ENCODE measurements around the gene PRM1.

PRM1 gene

DNA sequence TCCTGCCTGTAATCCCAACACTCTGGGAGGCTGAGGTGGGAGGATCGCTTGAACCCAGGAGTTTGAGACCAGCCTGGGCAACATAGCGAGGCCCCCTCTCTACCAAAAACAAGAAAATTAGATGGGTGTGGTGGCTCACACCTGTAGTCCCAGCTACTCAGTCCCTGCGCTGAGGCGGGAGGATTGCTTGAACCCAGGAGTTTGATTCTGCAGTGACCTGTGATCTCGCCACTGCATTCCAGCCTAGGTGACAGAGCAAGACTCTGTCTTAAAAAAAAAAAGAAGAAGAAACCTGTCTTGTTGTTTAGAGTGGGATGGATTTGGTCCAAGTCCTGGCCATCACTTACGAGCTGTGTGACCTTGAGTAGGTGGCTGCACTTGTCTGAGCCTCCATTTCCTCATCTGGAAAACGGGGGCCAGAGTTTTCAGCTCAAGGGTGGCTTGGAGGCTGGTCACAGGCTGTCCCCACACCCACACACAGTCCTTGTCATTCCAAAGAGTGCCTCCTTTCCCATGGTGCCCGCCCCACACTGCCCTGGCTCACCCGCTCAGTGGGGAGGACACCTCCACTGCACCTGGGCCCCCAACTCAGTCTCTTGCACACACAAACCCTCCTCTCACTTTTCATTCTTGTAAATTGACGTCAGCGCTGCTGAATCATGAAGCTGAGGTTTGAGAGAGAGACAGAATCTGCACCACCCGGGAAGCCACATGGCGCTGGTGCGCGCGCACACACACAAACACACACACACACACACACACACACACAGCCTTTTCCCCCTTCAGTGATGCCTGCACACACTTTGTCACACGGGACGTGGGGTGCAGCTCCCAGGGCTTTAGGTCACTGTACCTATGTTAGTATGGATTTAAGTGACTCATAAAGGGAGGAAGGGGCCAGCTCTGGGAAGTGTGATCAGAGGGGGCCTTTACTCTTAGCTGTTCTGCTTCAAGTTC is 29.3 kb downstream of the PRM1 start:
- DNase-seq = no peak

DNA sequence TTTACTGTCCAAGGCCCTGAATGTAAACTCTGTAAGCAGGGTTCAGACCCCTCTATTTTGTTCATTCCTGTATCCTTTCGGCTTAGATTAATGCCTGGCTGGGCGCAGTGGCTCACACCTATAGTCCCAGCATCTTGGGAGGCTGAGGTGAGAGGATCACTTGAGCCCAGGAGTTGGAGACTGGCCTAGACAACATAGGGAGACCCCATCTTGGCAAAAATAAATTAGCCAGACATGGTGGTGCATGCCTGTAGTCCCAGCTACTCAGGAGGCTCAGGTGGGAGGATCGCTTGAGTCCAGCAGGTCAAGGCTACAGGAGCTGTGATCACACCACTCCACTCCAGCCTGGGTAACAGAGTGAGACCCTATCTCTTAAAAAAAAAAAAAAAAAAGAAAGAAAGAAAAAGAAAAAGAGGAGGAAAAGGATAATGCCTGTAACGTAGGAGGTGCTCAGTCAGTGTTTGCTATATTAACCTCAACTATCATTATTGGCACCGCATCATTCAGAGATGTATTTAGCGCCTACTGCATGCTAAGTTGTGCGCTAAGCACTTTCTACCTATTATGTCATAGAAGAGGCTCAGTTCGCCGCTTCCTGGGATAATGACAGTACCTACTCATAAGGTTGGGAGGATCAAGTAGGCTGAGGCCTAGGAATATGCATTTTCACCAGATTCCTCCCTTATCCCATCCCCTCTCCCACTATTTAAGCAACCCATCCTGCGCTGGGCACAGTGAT is 30.2 kb downstream of the PRM1 start:
- DNase-seq = no peak

DNA sequence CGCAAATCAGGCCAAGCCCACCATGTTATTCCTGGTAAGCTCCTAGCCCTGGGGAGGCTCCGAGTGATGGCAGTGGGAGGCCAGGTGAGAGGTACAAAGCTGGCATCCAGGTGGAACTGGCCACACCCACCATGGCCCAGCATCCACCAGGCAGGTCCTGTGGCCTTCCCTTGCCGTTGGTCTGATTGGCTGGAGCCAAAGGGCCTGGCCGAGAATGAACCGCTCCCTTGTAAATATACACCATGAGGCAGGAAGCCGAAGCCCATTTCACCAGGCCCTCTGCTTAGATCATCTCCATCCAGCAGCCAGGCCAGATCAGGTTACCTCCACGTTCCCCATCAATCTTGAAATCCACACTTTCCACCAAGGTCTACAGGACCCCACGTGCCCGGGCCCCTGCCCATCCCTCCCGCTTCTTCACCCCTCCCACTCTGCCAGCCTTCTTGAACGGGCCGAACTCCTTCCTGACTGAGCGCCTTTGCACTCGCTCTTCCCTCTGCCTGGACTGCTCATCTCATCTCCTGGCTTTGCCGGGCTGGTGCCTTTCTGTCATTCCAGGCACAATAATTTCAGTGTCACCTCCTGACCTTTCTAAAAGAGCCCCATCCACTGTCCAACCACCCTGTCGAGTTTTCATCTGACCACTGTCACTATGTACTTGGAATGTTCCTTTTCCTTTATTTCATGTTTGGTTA is 30.9 kb downstream of the PRM1 start:
- DNase-seq = no peak

DNA sequence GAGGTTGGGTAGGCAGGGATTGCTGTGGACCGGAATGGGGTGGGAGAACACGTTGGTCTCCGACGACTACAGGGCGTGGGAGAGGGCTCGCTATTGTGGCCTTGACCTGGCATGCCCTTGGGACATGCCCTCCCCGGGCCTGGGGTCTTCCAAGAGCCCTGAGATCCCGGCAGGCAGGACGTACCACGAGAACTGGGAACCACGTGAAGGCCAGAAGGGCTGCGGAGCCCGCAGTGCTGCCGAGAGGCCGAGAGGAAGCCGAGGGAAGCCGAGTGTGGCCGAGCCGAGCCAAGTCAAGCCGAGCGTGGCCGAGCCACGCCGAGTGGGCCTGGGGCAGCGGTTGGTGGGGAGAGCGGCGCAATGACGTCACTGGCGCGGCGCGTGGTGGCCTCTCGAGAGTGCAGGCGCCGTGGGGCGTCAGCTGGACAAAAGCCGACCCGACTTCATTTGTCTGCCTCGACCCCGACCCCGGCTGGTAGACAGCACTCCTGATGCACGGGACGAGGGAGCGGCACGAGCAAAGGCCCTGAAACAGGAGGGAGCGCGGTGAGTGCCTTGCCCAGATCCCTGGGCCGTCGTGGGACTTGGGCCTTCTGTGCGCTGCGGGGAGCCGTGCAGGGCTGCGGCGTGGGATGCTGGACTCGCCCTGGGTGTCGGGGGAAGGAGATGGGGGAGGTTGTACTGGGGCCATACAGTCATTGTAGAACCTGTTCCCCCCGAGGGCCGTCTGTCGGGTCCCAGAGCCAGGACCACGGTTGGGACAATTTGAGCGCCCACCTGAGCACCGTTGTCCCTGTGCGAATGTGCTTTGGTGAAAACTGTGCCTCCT is 31.7 kb downstream of the PRM1 start:
- DNase-seq = no peak

DNA sequence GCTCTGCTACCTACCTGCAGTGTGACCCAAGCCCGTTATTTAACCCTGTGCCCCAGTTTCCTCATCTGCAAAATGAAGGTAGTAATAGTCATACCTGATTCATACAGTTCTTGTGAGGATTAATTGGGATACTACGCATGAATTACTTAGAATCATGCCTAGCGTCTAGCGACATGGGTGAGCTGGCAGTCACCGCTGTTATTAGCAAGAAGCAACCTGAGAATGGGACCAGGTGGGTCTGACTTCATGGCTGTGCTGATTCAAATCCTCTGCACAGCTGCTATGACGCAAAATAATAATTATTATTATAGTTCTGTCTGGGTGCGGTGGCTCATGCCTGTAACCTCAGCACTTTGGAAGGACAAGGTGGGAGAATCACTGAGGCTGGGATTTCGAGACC is 33.0 kb downstream of the PRM1 start:
- DNase-seq = no peak

DNA sequence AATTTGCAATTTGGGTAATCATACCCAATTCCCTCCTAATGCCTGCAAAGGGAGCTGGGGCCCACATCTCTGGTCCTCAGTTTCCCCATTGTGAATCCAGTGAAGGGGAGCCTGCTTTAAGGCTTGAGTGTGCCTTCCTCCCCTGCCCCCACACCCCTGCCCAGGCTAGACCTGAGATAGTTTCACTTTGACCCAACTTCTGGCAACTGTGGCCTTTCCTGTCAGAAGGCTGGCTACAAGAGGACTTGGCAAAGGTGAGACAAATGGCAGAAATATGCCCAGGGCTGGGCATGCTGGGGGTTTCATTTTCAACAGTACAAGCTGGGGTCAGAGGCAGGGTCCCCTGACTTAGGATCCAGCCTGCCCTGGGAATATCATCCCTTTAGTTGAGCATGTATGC is 35.1 kb downstream of the PRM1 start:
- no peak for DNase-seq

DNA sequence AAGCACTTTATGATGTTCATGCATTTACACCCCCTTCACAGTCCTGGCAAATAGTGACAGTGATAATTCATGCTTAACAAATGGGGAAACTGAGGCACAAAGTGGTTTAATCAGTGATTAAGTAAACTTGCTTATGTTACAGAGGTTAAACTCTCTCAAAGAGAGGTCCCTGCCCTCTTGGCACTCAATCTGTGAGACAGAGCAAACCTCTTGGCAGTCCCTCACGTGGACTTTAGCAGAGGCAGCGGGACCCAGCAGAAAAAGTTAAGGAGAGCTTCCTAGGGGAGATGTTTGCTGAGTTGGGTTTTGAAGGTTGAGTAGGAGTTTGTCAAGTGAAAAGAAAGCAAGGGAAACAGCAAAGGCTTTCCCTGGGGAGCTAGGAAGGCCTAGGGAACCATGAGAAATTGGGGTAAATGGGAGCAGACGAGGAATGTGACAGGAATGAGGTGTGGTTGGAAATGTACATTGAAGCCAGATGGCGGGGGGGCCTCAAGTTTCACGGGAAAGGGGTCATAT is 35.9 kb downstream of the PRM1 start:
- no peak for DNase-seq

DNA sequence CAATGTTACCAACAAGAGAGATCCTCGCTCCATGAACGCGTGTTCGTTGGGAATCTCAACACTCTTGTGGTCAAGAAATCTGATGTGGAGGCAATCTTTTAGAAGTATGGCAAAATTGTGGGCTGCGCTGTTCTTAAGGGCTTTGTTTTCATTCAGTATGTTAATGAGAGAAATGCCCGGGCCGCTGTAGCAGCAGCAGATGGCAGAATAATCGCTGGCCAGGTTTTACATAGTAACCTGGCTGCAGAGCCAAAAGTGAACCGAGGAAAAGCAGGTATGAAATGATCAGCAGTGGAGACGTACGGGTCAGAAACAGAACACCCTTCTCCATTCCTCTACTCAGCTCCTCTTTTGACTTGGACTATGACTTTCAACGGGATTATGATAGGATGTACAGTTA is 38.5 kb downstream of the PRM1 start:
- DNase-seq = no peak

DNA sequence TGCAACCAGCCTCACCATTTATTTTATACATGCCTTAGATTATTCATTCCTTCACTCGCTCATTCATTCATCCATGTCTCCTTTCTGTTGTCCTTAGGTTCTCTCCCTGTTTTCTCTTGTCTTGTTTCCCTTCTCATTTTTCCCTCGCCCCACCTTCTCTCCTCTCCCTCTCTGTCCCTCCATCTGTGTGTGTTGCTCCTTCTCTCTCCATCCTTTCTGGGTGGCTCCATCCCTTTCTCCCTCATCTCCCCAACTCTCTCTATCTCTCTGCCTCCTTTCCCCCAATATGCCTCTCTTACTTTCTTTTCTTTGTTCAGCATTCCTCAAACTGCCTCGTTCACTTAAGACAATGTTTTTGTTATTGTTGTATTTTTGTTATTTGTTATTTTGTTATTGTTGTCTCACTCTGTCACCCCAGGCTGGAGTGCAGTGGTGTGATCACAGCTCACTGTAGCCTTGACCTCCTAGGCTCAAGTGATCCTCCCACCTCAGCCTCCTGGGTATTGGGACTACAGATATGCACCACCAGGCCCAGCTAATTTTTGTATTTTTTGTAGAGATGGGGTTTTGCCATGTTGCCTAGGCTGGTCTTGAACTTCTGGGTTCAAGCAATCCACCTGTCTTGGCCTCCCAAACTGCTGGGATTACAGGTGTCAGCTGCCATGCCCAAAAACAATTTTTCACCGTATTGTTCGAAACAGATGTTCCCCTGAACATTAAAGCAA is 39.5 kb downstream of the PRM1 start:
- DNase-seq = no peak

DNA sequence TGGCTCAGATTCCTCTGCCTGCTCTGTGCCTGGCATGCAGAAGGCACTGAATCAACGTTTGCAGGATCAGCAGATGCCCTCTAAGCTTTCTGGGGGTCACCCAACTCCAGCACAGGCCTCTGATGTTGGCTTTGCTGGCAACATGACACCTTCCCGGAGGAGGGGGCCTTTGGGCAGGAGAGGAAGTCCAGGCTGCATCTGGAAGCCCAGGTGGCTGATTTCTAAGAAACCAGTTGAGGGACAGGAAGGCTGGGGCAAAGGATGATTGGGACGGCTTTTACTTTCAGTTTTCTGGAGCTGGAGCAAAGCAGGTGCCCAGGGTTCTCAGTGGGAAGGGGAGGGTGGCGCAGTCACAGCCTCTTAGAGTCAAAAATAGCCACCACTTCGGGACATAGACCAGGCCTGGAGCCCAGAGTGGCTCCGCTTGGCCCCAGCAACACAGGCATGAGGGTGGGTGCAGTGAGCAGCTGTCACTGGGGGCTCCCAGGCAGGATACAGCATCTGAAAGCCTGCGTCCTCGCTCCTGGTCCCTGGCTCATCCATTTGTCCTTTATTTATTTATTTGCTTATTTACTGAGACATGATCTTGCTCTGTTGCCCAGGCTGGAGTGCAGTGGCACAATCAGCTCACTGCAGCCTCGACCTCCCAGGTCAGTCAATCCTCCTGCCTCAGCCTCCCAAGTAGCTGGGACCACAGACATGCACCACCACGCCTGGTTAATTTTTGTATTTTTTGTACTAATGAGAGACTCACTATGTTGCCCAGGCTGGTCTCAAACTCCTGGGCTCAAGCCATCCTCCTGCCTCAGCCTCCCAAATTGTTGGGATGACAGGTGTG is 40.3 kb downstream of the PRM1 start:
- DNase-seq = no peak

DNA sequence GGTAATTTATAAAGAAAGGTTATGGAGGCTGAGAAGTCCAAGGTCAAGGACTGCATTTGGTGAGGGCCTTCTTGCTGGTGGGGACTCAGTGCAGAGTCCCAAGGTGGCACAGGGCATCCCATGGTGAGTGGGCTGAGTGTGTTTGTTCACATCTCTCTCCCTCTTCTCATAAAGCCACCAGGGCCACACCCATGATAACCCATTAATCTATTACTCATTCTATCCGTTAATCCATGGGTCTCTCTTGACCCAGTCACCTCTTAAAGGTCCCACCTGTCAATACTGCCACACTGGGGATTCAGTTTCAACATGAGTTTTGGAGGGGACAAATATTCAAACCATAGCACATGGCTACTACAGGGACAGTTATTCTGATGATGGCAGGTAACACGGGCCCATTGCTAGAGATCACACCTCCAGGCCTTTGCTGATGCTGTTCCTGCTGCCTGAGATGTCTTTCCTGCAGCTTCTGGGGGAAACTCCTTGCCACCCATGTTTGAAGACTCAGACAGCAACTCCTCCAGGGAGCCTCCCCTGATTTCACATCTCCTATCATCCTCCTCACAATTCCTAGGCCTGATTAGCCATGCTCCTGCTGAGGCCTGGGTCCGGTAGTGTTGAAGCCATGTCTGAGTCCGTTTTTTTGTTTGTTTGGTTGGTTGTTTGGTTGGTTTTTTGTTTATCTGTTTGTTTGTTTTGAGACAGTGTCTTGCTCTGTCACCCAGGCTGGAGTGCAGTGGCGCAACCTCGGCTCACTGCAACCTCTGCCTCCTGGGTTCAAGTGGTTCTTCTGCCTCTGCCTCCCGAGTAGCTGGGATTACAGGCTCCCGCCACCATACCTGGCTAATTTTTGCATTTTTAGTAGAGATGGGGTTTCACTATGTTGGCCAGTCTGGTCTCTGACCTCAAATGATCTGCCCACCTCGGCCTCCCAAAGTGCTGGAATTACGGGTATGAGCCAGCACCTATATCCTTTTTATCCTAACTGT is 41.2 kb downstream of the PRM1 start:
- DNase-seq = no peak

DNA sequence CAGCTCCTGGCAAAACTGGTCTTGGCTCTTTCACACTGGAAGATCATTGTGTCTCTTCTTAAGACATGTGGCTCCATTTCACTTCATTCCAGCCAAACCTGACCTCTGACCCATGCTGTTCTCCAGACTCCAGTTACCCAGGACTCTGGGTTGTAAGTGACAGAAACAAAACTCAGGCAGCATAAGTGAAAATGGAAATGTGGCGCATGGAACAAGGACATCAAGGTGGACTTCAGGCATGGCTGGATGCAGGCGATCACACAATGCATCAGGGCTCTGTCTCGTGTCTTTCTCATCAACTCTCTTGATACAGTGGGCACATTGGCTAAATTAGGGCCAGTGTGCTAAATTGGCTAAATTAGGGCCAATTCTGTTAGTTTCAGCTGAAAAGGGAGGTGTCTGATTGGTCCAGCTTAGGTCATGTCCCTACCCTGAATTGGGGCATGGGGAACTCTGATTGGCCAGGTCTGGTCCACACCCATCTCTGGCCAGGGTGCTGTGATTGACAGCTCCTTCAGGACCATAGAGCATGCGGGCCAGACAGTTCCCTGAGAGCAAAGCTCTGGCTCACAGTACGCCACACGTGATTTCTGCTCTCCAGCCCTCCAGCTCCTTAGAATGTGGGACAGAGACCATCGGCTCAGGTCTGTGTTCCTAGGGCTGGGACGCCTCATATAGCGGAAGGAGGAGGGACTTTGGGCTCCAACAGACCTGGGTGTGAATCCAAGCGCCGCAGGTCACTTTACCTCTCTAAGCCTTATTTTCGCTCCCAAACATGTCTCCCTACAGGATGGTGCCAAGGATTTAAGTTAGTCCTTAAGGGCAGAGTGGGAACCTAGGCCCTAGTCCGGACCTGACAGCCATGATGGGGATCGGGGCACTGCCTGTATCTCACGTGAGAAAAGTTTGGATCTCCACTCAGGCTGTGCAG is 42.6 kb downstream of the PRM1 start:
- no peak for DNase-seq

DNA sequence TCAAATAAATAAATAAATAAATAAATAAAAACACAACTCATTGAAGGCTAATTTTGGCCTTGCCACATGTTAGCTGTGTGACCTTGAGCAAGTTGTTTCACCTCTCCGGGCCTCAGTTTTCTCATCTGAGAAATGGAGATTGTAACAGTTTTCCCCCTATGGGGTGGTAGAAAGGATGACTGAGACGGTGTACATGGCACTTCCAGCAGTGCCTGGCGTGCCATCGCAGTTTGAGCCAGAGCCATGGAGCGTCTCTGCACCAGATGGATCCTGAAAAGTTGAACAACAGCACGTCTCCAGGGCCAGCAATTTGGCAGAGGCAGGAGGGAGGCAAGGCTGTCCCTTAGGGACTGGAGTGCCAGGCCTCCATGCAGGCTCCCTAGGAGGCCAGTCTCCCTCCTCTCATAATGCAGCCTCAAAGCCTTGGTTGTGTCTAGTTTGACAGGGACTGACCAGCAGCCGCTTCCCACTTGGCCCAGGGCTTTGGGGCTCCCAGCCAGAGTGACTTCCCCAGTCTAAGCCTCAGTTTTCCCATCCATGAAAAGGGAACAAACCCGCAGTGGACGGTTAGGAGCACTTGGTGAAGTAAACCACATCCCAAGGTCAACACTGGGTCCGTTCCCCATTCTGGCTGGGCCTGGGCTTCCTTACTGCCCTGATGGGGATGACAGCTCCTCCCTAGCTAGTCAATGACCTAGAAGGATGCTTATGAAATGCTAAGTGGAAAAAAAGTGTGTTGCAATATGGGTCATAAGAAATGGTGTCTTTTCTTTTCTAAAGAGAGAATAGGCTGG is 44.5 kb downstream of the PRM1 start:
- DNase-seq = no peak

DNA sequence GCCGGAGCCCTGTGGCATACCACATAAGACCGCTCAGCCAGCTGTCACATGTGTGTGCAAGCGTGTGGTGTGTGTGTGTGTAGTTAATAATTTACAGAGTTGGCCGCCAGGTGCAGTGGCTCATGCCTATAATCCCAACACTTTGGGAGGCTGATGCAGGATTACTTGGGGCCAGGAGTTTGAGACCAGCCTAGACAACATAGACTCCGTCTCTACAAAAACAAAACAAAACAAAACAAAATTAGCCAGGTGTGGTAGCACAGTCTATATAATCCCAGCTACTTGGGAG is 45.5 kb downstream of the PRM1 start:
- DNase-seq = no peak

DNA sequence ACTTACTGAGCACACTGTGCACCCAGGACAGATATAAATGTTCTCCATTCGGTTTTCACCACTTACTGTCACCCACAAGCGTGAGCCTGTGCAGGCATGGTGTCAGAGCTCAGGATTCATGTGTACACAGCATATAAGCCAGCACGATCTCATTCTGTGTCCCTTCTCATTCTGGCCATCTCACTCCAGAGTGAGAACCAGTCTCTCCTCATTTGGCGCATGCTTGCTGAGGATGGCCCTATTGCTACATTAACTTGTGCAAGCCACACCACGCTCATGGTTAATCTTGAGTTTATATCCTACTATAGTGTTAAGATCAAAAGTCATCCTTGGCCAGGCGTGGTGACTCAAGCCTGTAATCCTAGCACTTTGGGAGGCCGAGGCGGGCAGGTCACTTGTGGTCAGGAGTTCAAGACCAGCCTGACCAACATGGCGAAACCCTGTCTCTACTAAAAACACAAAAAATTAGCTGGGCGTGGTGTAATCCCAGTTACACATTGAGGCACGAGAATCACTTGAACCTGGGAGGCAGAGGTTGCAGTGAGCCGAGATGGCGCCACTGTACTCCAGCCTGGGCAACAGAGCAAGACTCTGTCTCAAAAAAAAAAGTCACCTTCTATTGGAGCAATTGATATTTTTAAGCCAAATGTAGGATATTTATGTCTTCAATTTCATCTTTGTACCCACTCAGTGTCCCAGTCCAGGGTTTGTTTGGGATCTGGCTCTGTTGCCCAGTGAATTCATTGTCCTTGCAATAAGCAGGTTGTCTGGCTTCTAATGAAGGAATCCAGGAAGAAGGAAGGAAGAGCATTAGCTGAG is 46.0 kb downstream of the PRM1 start:
- no peak for DNase-seq

DNA sequence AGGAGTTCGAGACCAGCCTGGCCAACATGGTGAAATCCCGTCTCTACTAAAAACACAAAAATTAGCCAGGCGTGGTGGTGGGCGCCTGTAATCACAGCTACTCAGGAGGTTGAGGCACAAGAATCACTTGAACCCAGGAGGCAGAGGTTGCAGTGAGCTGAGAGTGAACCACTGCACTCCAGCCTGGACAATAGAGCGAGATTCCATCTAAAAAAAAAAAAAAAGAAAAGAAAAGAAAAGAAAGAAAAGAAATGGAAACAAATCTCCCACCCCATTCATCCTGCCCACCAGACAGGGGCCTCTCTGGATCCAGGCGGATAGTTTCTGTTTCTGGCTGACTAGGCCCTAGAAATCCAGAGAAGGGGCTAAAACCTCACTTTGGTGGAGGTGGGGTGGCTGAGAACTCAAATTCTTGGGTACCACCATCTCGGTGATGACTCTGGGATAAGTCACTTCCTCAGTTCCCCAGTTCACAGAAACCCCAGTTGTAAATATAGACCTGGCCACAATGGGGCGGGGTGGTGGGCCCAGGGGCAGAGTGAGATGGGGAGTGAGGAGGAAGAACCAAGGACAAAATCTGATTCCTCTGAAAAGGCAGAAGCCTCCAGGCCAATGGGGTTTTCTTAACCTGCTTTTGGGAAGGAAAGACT is 47.3 kb downstream of the PRM1 start:
- DNase-seq = no peak
